ENCODE measurements around the gene RP2.

DNA sequence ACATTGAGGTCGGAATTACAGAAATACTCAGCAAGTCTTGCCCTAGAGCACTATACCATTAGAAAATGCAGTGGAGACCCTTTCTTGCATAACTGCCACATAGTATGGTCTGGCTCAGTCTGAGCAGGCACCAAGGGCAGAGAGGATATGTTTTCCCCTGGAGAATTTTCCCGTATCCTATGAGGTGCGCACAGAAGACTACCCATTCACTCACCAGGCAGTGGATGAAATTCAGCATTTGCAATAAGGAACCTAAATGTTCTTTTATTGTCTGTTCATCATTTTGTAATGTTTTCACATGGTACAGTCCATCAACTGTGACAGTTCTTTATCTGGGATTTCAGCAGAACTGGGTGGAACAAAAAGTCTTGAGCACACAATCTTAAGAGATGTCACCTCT lies 90.9 kb downstream of the RP2 start:
- TF ChIP-seq, protein P1, sequence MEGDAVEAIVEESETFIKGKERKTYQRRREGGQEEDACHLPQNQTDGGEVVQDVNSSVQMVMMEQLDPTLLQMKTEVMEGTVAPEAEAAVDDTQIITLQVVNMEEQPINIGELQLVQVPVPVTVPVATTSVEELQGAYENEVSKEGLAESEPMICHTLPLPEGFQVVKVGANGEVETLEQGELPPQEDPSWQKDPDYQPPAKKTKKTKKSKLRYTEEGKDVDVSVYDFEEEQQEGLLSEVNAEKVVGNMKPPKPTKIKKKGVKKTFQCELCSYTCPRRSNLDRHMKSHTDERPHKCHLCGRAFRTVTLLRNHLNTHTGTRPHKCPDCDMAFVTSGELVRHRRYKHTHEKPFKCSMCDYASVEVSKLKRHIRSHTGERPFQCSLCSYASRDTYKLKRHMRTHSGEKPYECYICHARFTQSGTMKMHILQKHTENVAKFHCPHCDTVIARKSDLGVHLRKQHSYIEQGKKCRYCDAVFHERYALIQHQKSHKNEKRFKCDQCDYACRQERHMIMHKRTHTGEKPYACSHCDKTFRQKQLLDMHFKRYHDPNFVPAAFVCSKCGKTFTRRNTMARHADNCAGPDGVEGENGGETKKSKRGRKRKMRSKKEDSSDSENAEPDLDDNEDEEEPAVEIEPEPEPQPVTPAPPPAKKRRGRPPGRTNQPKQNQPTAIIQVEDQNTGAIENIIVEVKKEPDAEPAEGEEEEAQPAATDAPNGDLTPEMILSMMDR (conservative IDR thresholded peaks at IDR 0.05): no peak
- no peak for TF ChIP-seq ZFX (IDR thresholded peaks at IDR 0.05)

Data from C4-2B (cell line).